SK-N-SH (cell line): ENCODE results near the gene GDF3. TPM values are rescaled to one million over a fixed set of nuclear protein-coding genes. Genes with fewer than 3 reads are reported as not detected.

Experiments used
- CTCF ChIA-PET: fragments of 300-600, 350-600 bp; formaldehyde crosslinking; extraction: SDS; loops from one replicate; lab custom pipeline; 2021; lab: Yijun Ruan, JAX
- POLR2A ChIA-PET: fragments of 350-600 bp; sonication (Branson Sonifier 250); formaldehyde crosslinking; extraction: SDS; loops from one replicate; lab custom pipeline; 2020; ENCODE audit warnings: antibody characterized with exemption, inconsistent platforms; lab: Yijun Ruan, JAX
- DNase-seq: peaks from one replicate; pipeline ENCODE4 v3.0.0; 2012
- H2AFZ ChIP-seq: fragments of 200-600 bp; sonication (generic); 2 replicates; pipeline ENCODE4 v1.8.1; 2016; ENCODE audit warnings: antibody characterized with exemption, mild to moderate bottlenecking, low read depth
- H3F3A ChIP-seq: fragments of 200-600 bp; sonication (generic); replicated peaks from 2 replicates; pipeline ENCODE3; 2016; ENCODE audit warnings: antibody characterized with exemption, mild to moderate bottlenecking; ENCODE audit not compliant: insufficient read depth
- H3K27ac ChIP-seq, 2 experiments: fragments of 200-500 bp in 1 of 2; fragments of 200-600 bp in 1 of 2; sonication (Bioruptor generic) in 1 of 2; sonication (generic), shearing (Covaris generic) in 1 of 2; 2 replicates each; pipeline versions ENCODE4 v1.5.1 to v1.6.1; 2014 to 2016; ENCODE audit warnings: low read depth in 2 of 2, inconsistent platforms in 1 of 2, low read length in 1 of 2, mild to moderate bottlenecking in 1 of 2, mixed read lengths in 1 of 2
- H3K27me3 ChIP-seq: fragments of 200-600 bp; sonication (generic), shearing (Covaris generic); 2 replicates; pipeline ENCODE4 v1.6.1; 2016; ENCODE audit warnings: mixed run types; ENCODE audit not compliant: insufficient read depth
- H3K36me3 ChIP-seq, 2 experiments: fragments of 200-500 bp in 1 of 2; fragments of 200-600 bp in 1 of 2; sonication (Bioruptor generic) in 1 of 2; sonication (generic) in 1 of 2; replicated peaks in 1 of 2; 2 replicates each; pipeline versions ENCODE3 to v1.5.1; 2014 to 2016; ENCODE audit warnings: low read length in 1 of 2, mild to moderate bottlenecking in 1 of 2; ENCODE audit not compliant: insufficient read depth in 2 of 2, control insufficient read depth in 1 of 2
- H3K4me1 ChIP-seq, 2 experiments: fragments of 200-500 bp in 1 of 2; fragments of 200-600 bp in 1 of 2; sonication (Bioruptor generic) in 1 of 2; sonication (generic), shearing (Covaris generic) in 1 of 2; 2 replicates each; pipeline versions ENCODE4 v1.5.1 to v1.6.1; 2014 to 2016; ENCODE audit warnings: low read depth in 1 of 2, low read length in 1 of 2, mixed run types in 1 of 2; ENCODE audit not compliant: insufficient read depth in 2 of 2, control insufficient read depth in 1 of 2
- H3K4me2 ChIP-seq: fragments of 200-600 bp; sonication (generic), shearing (Covaris generic); 2 replicates; pipeline ENCODE4 v1.6.1; 2017; ENCODE audit warnings: mixed run types
- H3K4me3 ChIP-seq, 2 experiments: fragments of 200-500 bp in 1 of 2; fragments of 200-600 bp in 1 of 2; sonication (Bioruptor generic) in 1 of 2; sonication (generic), shearing (Covaris generic) in 1 of 2; 2 replicates each; pipeline versions ENCODE4 v1.5.1 to v1.8.1; 2014 to 2016; ENCODE audit warnings: low read depth in 2 of 2, inconsistent platforms in 1 of 2, low read length in 1 of 2, mild to moderate bottlenecking in 1 of 2, mixed read lengths in 1 of 2, moderate library complexity in 1 of 2
- H3K79me2 ChIP-seq: fragments of 200-600 bp; sonication (generic); 2 replicates; pipeline ENCODE4 v1.8.1; 2017; ENCODE audit warnings: mild to moderate bottlenecking; ENCODE audit not compliant: insufficient read depth
- H3K9ac ChIP-seq: fragments of 200-600 bp; sonication (generic); 2 replicates; pipeline ENCODE4 v1.6.1; 2017; ENCODE audit warnings: mixed run types
- H3K9me2 ChIP-seq: fragments of 200-600 bp; sonication (generic); 2 replicates; pipeline ENCODE4 v1.6.1; 2017; ENCODE audit warnings: mixed run types
- H3K9me3 ChIP-seq: fragments of 200-600 bp; sonication (generic); 2 replicates; pipeline ENCODE4 v1.6.1; 2017; ENCODE audit warnings: mixed run types, mild to moderate bottlenecking, moderate library complexity
- H4K20me1 ChIP-seq: fragments of 200-600 bp; sonication (generic); 2 replicates; pipeline ENCODE4 v1.6.1; 2017; ENCODE audit warnings: mild to moderate bottlenecking, mixed run types; ENCODE audit not compliant: insufficient read depth
- CHD2 ChIP-seq: fragments of 150-350 bp; IDR thresholded peaks from 2 replicates; pipeline ENCODE4 v1.6.1; 2018; ENCODE audit warnings: low read length; ENCODE audit not compliant: partially characterized antibody
- CTCF ChIP-seq: fragments of 200-600 bp; sonication (generic); IDR thresholded peaks from 2 replicates; pipeline ENCODE4 v1.6.1; 2017; ENCODE audit warnings: antibody characterized with exemption, mild to moderate bottlenecking, moderate library complexity
- EZH2phosphoT487 ChIP-seq: fragments of 200-600 bp; sonication (generic); IDR thresholded peaks from 2 replicates; pipeline ENCODE4 v1.6.1; 2017; ENCODE audit warnings: low read depth, mixed run types, mild to moderate bottlenecking, antibody characterized with exemption, moderate library complexity, borderline replicate concordance
- FOSL2 ChIP-seq: IDR thresholded peaks from 2 replicates; pipeline ENCODE4 v1.4.0; 2012; ENCODE audit warnings: low read depth, mild to moderate bottlenecking, moderate library complexity, borderline replicate concordance
- FOXM1 ChIP-seq: IDR thresholded peaks from 2 replicates; pipeline ENCODE4 v1.4.0; 2012; ENCODE audit warnings: low read depth, mild to moderate bottlenecking
- MEF2A ChIP-seq: IDR thresholded peaks from 2 replicates; pipeline ENCODE4 v1.4.0; 2012; ENCODE audit warnings: low read depth, borderline replicate concordance
- NFIC ChIP-seq: IDR thresholded peaks from 2 replicates; pipeline ENCODE4 v1.4.0; 2012; ENCODE audit warnings: borderline replicate concordance
- PBX3 ChIP-seq: IDR thresholded peaks from 2 replicates; pipeline ENCODE4; 2012
- REST ChIP-seq: IDR thresholded peaks from 2 replicates; pipeline ENCODE4 v1.6.1; 2012; ENCODE audit warnings: mild to moderate bottlenecking, low read depth, low read length, moderate library complexity
- SMC3 ChIP-seq: IDR thresholded peaks from 2 replicates; pipeline ENCODE4 v1.6.1; 2012; ENCODE audit warnings: low read depth, low read length, improper control_type of control experiment
- USF1 ChIP-seq: IDR thresholded peaks from 2 replicates; pipeline ENCODE4 v1.4.0; 2012; ENCODE audit warnings: low read depth, borderline replicate concordance
- USF2 ChIP-seq: fragments of 150-350 bp; IDR thresholded peaks from 2 replicates; pipeline ENCODE4 v1.6.1; 2017; ENCODE audit warnings: antibody characterized with exemption, low read length, low read depth, borderline replicate concordance
- YY1 ChIP-seq: IDR thresholded peaks from 2 replicates; pipeline ENCODE4 v1.4.0; 2012; ENCODE audit warnings: low read depth, mild to moderate bottlenecking
- ZBTB33 ChIP-seq: IDR thresholded peaks from 2 replicates; pipeline ENCODE4 v1.4.0; 2012; ENCODE audit warnings: low read depth, borderline replicate concordance
- WGBS: methylation state at CpG from one replicate; pipeline ENCODE4 v1.1.6; 2017; ENCODE audit warnings: low lambda C conversion rate; 5-methylcytosine and 5-hydroxymethylcytosine counted together
- polyA plus RNA-seq, 3 experiments: library from polyadenylated mRNA; depleted of rRNA; stranded (reverse); fragments of >200 nt; gene quantifications; 2 replicates each; pipeline ENCODE4 v1.2.3, GENCODE V29; 2012

GDF3 gene
- polyA plus RNA-seq, 1 of the 3 experiments (the other 2 are of a cell fraction): not detected

GRCh38 chr12:7693793-7694192 is 1.8 kb downstream of the GDF3 start (continued):
- TF ChIP-seq REST (no peak), ZBTB33 (no peak), SMC3 (no peak), NFIC (no peak), FOSL2 (no peak), FOXM1 (no peak), CHD2 (no peak), USF1 (no peak), MEF2A (no peak)

GRCh38 chr12:7681535-7681934 is 14.0 kb downstream of the GDF3 start:
- H2AFZ ChIP-seq: no peak overlapping the region
- H3K4me1 ChIP-seq: no peaks in the 10 kb centered on the region
- DNase-seq: no peak
- TF ChIP-seq PBX3 (no peak), CHD2 (no peak), USF2 (no peak), EZH2phosphoT487 (no peak), YY1 (no peak), CTCF (no peak)
- no peaks in the 10 kb centered on the region for H3K79me2 ChIP-seq
- H3K27ac ChIP-seq: no peak overlapping the region
- 6% methylated on average over 2 of the region's 2 CpGs for WGBS
- no peaks in the 10 kb centered on the region for H3K9me2 ChIP-seq
- H4K20me1 ChIP-seq: no peaks in the 10 kb centered on the region
- no peak overlapping the region for H3K9ac ChIP-seq
- H3K4me2 ChIP-seq: no peak overlapping the region
- ChIA-PET CTCF (no interaction called here), POLR2A (no interaction called here)
- no peaks in the 10 kb centered on the region for H3F3A ChIP-seq
- no peaks in the 10 kb centered on the region for H3K9me3 ChIP-seq
- no peaks in the 10 kb centered on the region for H3K36me3 ChIP-seq
- no peak overlapping the region for H3K4me3 ChIP-seq
- peaks cover 56% of the 10 kb centered on the region for H3K27me3 ChIP-seq
